OCI-LY3 (cell line): ENCODE results near the gene MOCS2.

Source experiments
- H2AFZ ChIP-seq: fragments of 200-600, 300-600 bp; shearing (Covaris generic); 2 replicates; pipeline ENCODE4 v1.6.0; 2014; ENCODE audit warnings: antibody characterized with exemption, low read depth, low read length
- H3K27ac ChIP-seq: fragments of 200-600, 300-600 bp; sonication (generic); 2 replicates; pipeline ENCODE4 v1.5.1; 2014; ENCODE audit warnings: mild to moderate bottlenecking, low read length, moderate library complexity, mixed read lengths
- H3K27me3 ChIP-seq: fragments of 200-600, 300-600 bp; sonication (generic); 2 replicates; pipeline ENCODE4 v1.6.1; 2014; ENCODE audit warnings: low read depth, low read length, mixed read lengths
- H3K36me3 ChIP-seq: fragments of 200-600, 300-600 bp; sonication (generic); replicated peaks from 2 replicates; pipeline ENCODE3; 2014; ENCODE audit warnings: low read depth, low read length, mixed read lengths
- H3K4me1 ChIP-seq: fragments of 300-600, 200-600 bp; sonication (generic); 2 replicates; pipeline ENCODE4 v1.6.1; 2014; ENCODE audit warnings: low read length, mixed read lengths
- H3K4me2 ChIP-seq: fragments of 200-600, 300-600 bp; sonication (generic); 2 replicates; pipeline ENCODE4 v1.6.1; 2014; ENCODE audit warnings: low read length, mixed read lengths
- H3K4me3 ChIP-seq: fragments of 300-600, 200-600 bp; sonication (generic); 2 replicates; pipeline ENCODE4 v1.5.1; 2014; ENCODE audit warnings: antibody characterized with exemption, mild to moderate bottlenecking, low read length, moderate library complexity
- H3K79me2 ChIP-seq: fragments of 300-600, 200-600 bp; shearing (Covaris generic); 2 replicates; pipeline ENCODE4 v1.6.1; 2014; ENCODE audit warnings: mild to moderate bottlenecking, low read length, mixed read lengths
- H3K9ac ChIP-seq: fragments of 300-600, 200-600 bp; shearing (Covaris generic); 2 replicates; pipeline ENCODE4 v1.6.0; 2014; ENCODE audit warnings: mild to moderate bottlenecking, low read length, moderate library complexity
- H3K9me3 ChIP-seq: fragments of 200-600, 300-600 bp; shearing (Covaris generic); 2 replicates; pipeline ENCODE4 v1.6.1; 2014; ENCODE audit warnings: low read length, mixed read lengths; ENCODE audit not compliant: insufficient read depth
- H4K20me1 ChIP-seq: fragments of 200-600, 300-600 bp; sonication (generic); 2 replicates; pipeline ENCODE4 v1.6.1; 2016; ENCODE audit warnings: low read length, mixed read lengths; ENCODE audit not compliant: insufficient read depth
- CTCF ChIP-seq: fragments of 200-600, 300-600 bp; sonication (generic); IDR thresholded peaks from 2 replicates; pipeline ENCODE4 v1.5.1; 2014; ENCODE audit warnings: antibody characterized with exemption, low read length, low read depth
- EZH2phosphoT487 ChIP-seq: fragments of 200-600 bp; shearing (Covaris generic); IDR thresholded peaks from 2 replicates; pipeline ENCODE4 v1.6.1; 2018; ENCODE audit warnings: antibody characterized with exemption, mixed run types, low read depth

The MOCS2 gene

GRCh38 chr5:53080271-53080670, 29.3 kb downstream of the MOCS2 start:
- peaks cover 3% of the 10 kb centered on the region; the same call in 1 of the 2 replicates for H3K4me1 ChIP-seq
- peaks cover 54% of the 10 kb centered on the region for H3K36me3 ChIP-seq
- no peak overlapping the region for H3K4me3 ChIP-seq
- H3K79me2 ChIP-seq = no peaks in the 10 kb centered on the region
- H2AFZ ChIP-seq = no peak overlapping the region
- H3K27me3 ChIP-seq = no peaks in the 10 kb centered on the region
- no peak overlapping the region for H3K9ac ChIP-seq
- TF ChIP-seq EZH2phosphoT487 (no peak), CTCF (no peak)
- H3K4me2 ChIP-seq = no peak overlapping the region
- H3K9me3 ChIP-seq = no peaks in the 10 kb centered on the region
- no peak overlapping the region for H3K27ac ChIP-seq
- H4K20me1 ChIP-seq = no peaks in the 10 kb centered on the region

GRCh38 chr5:53076014-53076583, 33.5 kb downstream of the MOCS2 start:
- H3K4me1 ChIP-seq = no peaks in the 10 kb centered on the region
- H3K36me3 ChIP-seq = peaks cover 54% of the 10 kb centered on the region
- H3K9ac ChIP-seq = no peak overlapping the region
- H3K27me3 ChIP-seq = no peaks in the 10 kb centered on the region
- no peaks in the 10 kb centered on the region for H3K79me2 ChIP-seq
- H3K4me2 ChIP-seq = no peak overlapping the region
- H3K4me3 ChIP-seq = no peak overlapping the region
- H4K20me1 ChIP-seq = no peaks in the 10 kb centered on the region
- no peak overlapping the region for H2AFZ ChIP-seq
- H3K9me3 ChIP-seq = no peaks in the 10 kb centered on the region
- TF ChIP-seq CTCF (no peak), EZH2phosphoT487 (no peak)
- H3K27ac ChIP-seq = no peak overlapping the region

- no peak overlapping the region for H3K27ac ChIP-seq
- H3K9ac ChIP-seq = no peak overlapping the region
- no peaks in the 10 kb centered on the region for H4K20me1 ChIP-seq
- H3K4me1 ChIP-seq = no peaks in the 10 kb centered on the region
- no peaks in the 10 kb centered on the region for H3K79me2 ChIP-seq
- no peak overlapping the region for H3K4me3 ChIP-seq
- no peak for TF ChIP-seq EZH2phosphoT487
- TF ChIP-seq CTCF = no peak
- H3K36me3 ChIP-seq = peaks cover 51% of the 10 kb centered on the region
- no peaks in the 10 kb centered on the region for H3K27me3 ChIP-seq
- H2AFZ ChIP-seq = no peak overlapping the region
- H3K4me2 ChIP-seq = no peak overlapping the region
- H3K9me3 ChIP-seq = no peaks in the 10 kb centered on the region
Measured at GRCh38 chr5:53073348-53073747, 36.2 kb downstream of the MOCS2 start.

GRCh38 chr5:53071738-53072137, 37.8 kb downstream of the MOCS2 start:
- Histone ChIP-seq H3K9ac (no peak overlapping the region), H3K4me3 (no peak overlapping the region), H2AFZ (no peak overlapping the region), H3K9me3 (no peaks in the 10 kb centered on the region), H4K20me1 (no peaks in the 10 kb centered on the region), H3K79me2 (no peaks in the 10 kb centered on the region), H3K36me3 (peaks cover 54% of the 10 kb centered on the region), H3K27ac (no peak overlapping the region), H3K27me3 (no peaks in the 10 kb centered on the region), H3K4me1 (no peaks in the 10 kb centered on the region), H3K4me2 (no peak overlapping the region)
- no peak for TF ChIP-seq EZH2phosphoT487
- TF ChIP-seq CTCF = no peak
